H9 (cell line): ENCODE data around the gene TMEM167B. TPM values are rescaled to one million over a fixed set of nuclear protein-coding genes. Genes with fewer than 3 reads are reported as not detected.

Experiments
- DNase-seq: peaks from one replicate; pipeline ENCODE4 v3.0.0-alpha.2; 2017
- H2AFZ ChIP-seq: one replicate; pipeline ENCODE4 v1.6.1; 2013; ENCODE audit warnings: mild to moderate bottlenecking, low read length, control low read depth, moderate library complexity
- H2AK5ac ChIP-seq: 2 replicates; pipeline ENCODE4 v1.6.1; 2013; ENCODE audit warnings: low read length, control low read depth, mixed read lengths; ENCODE audit not compliant: insufficient read length
- H2BK120ac ChIP-seq: one replicate; pipeline ENCODE4 v1.6.1; 2013; ENCODE audit warnings: low read depth, mild to moderate bottlenecking, low read length, control low read depth, inconsistent platforms; ENCODE audit not compliant: poor library complexity, severe bottlenecking
- H2BK12ac ChIP-seq: 2 replicates; pipeline ENCODE4 v1.6.1; 2013; ENCODE audit warnings: low read length, control low read depth, mixed read lengths, low read depth; ENCODE audit not compliant: insufficient read length
- H2BK15ac ChIP-seq: 2 replicates; pipeline ENCODE4 v1.6.1; 2013; ENCODE audit warnings: low read depth, low read length, control low read depth
- H2BK20ac ChIP-seq: one replicate; pipeline ENCODE4 v1.6.1; 2013; ENCODE audit warnings: low read depth, mild to moderate bottlenecking, low read length, control low read depth, inconsistent platforms; ENCODE audit not compliant: poor library complexity, severe bottlenecking
- H2BK5ac ChIP-seq: 2 replicates; pipeline ENCODE4 v1.6.1; 2013; ENCODE audit warnings: low read length, control low read depth, mixed read lengths; ENCODE audit not compliant: insufficient read length
- H3K14ac ChIP-seq: 2 replicates; pipeline ENCODE4 v1.6.1; 2013; ENCODE audit warnings: low read length, control low read depth; ENCODE audit not compliant: insufficient read depth
- H3K18ac ChIP-seq: 2 replicates; pipeline ENCODE4 v1.6.1; 2013; ENCODE audit warnings: low read depth, mild to moderate bottlenecking, mixed read lengths, low read length, control low read depth; ENCODE audit not compliant: insufficient read length
- H3K23ac ChIP-seq: 2 replicates; pipeline ENCODE4 v1.6.1; 2013; ENCODE audit warnings: low read length, control low read depth, mixed read lengths, low read depth; ENCODE audit not compliant: insufficient read length
- H3K23me2 ChIP-seq: 2 replicates; pipeline ENCODE4 v1.6.1; 2013; ENCODE audit warnings: low read depth, mild to moderate bottlenecking, mixed read lengths, low read length, control low read depth; ENCODE audit not compliant: insufficient read length, poor library complexity, severe bottlenecking
- H3K27ac ChIP-seq: 2 replicates; pipeline ENCODE4 v1.5.1; 2013; ENCODE audit warnings: low read length, control low read depth, mixed read lengths, low read depth; ENCODE audit not compliant: insufficient read length
- H3K27me3 ChIP-seq: 2 replicates; pipeline ENCODE4 v1.6.1; 2013; ENCODE audit warnings: low read length, control low read depth, inconsistent platforms; ENCODE audit not compliant: insufficient read depth
- H3K4ac ChIP-seq: 2 replicates; pipeline ENCODE4 v1.6.1; 2013; ENCODE audit warnings: low read depth, mild to moderate bottlenecking, control low read depth, inconsistent platforms, low read length, moderate library complexity
- H3K4me1 ChIP-seq: 2 replicates; pipeline ENCODE4 v1.6.1; 2013; ENCODE audit warnings: low read length, control low read depth, inconsistent platforms; ENCODE audit not compliant: insufficient read depth
- H3K4me2 ChIP-seq: 2 replicates; pipeline ENCODE4 v1.6.1; 2013; ENCODE audit warnings: low read length, control low read depth, mixed read lengths; ENCODE audit not compliant: insufficient read length, insufficient read depth
- H3K56ac ChIP-seq: 2 replicates; pipeline ENCODE4 v1.6.1; 2013; ENCODE audit warnings: low read depth, mild to moderate bottlenecking, mixed read lengths, low read length, control low read depth; ENCODE audit not compliant: insufficient read length
- H3K79me1 ChIP-seq: 2 replicates; pipeline ENCODE4 v1.6.1; 2013; ENCODE audit warnings: low read depth, mild to moderate bottlenecking, moderate library complexity, low read length, control low read depth, inconsistent platforms; ENCODE audit not compliant: insufficient read depth, poor library complexity, severe bottlenecking
- H3K79me2 ChIP-seq: 2 replicates; pipeline ENCODE4 v1.6.1; 2013; ENCODE audit warnings: low read length, control low read depth, inconsistent platforms; ENCODE audit not compliant: insufficient read depth
- H3K9ac ChIP-seq: 2 replicates; pipeline ENCODE4 v1.6.1; 2013; ENCODE audit warnings: low read length, control low read depth, mixed read lengths; ENCODE audit not compliant: insufficient read length; ENCODE audit errors: extremely low read depth
- H3K9me3 ChIP-seq: one replicate; pipeline ENCODE4 v1.6.1; 2013; ENCODE audit warnings: low read depth, low read length, inconsistent platforms; ENCODE audit not compliant: control insufficient read depth
- H3T11ph ChIP-seq: one replicate; pipeline ENCODE4 v1.6.1; 2013; ENCODE audit warnings: mild to moderate bottlenecking, low read length, control low read depth, inconsistent platforms
- H4K20me1 ChIP-seq: one replicate; pipeline ENCODE4 v1.6.1; 2013; ENCODE audit not compliant: control insufficient read depth, insufficient read length, insufficient read depth
- H4K5ac ChIP-seq: 2 replicates; pipeline ENCODE4 v1.6.1; 2013; ENCODE audit warnings: low read depth, mild to moderate bottlenecking, mixed read lengths, low read length, control low read depth; ENCODE audit not compliant: insufficient read length
- H4K8ac ChIP-seq: replicated peaks from 2 replicates; pipeline ENCODE4 v1.6.1; 2013; ENCODE audit warnings: low read length, control low read depth, mixed read lengths, low read depth; ENCODE audit not compliant: insufficient read length
- H4K91ac ChIP-seq: 2 replicates; pipeline ENCODE4 v1.6.1; 2013; ENCODE audit warnings: low read depth, mild to moderate bottlenecking, moderate library complexity, mixed read lengths, low read length, control low read depth; ENCODE audit not compliant: insufficient read length
- H3K27ac Mint-ChIP-seq, 3 experiments: 2 replicates in 2 of 3; 3 replicates in 1 of 3; pipeline ENCODE4 v1.8.0; 2020 to 2021; ENCODE audit warnings: mixed read lengths in 3 of 3, mild to moderate bottlenecking in 1 of 3, moderate library complexity in 1 of 3
- H3K27me3 Mint-ChIP-seq: 2 replicates; pipeline ENCODE4 v1.8.0; 2021; ENCODE audit warnings: low read depth, mild to moderate bottlenecking, moderate library complexity, mixed read lengths
- H3K36me3 Mint-ChIP-seq, 3 experiments: 2 replicates in 2 of 3; 3 replicates in 1 of 3; pipeline ENCODE4 v1.8.0; 2020 to 2021; ENCODE audit warnings: low read depth in 3 of 3, mixed read lengths in 3 of 3; ENCODE audit not compliant: insufficient read depth in 1 of 3
- H3K4me1 Mint-ChIP-seq, 2 experiments: 2 replicates each; pipeline ENCODE4 v1.8.0; 2020; ENCODE audit warnings: mixed read lengths in 2 of 2
- H3K4me3 Mint-ChIP-seq, 2 experiments: 2 replicates in 1 of 2; 3 replicates in 1 of 2; pipeline ENCODE4 v1.8.0; 2020 to 2021; ENCODE audit warnings: mild to moderate bottlenecking in 2 of 2, mixed read lengths in 2 of 2, moderate library complexity in 1 of 2
- H3K9me3 Mint-ChIP-seq, 2 experiments: 2 replicates in 1 of 2; 3 replicates in 1 of 2; pipeline ENCODE4 v1.8.0; 2020; ENCODE audit warnings: mild to moderate bottlenecking in 2 of 2, mixed read lengths in 2 of 2, moderate library complexity in 1 of 2
- WGBS: extraction: QIAGEN DNeasy Blood & Tissue Kit; methylation state at CpG from one replicate; pipeline ENCODE4 v1.1.7; 2013; ENCODE audit warnings: missing lambda C conversion rate, low lambda C conversion rate, mixed read lengths; ENCODE audit not compliant: insufficient read length; ENCODE audit errors: extremely low coverage; 5-methylcytosine and 5-hydroxymethylcytosine counted together
- total RNA-seq: library from RNA; stranded (reverse); gene quantifications from 2 replicates; pipeline ENCODE4 v1.2.1, GENCODE V29; 2021
- TF ChIP-seq, protein P1 (sequence below): fragments of 200-600 bp; sonication (generic); conservative IDR thresholded peaks from 3 replicates; pipeline ENCODE4 v1.8.0; 2021; ENCODE audit warnings: antibody characterized with exemption, mild to moderate bottlenecking

The TMEM167B gene
- total RNA-seq, 1 experiment from 2014 or later: 13.9 TPM

GRCh38 chr1:109047339-109047738 is 43.2 kb upstream of the TMEM167B start:
- peaks cover 3% of the 10 kb centered on the region; the same call in 1 of the 2 replicates for H3K27me3 Mint-ChIP-seq
- WGBS: no CpG with 5 or more reads among the region's 6 CpGs
- H4K20me1 ChIP-seq: no peaks in the 10 kb centered on the region
- H4K5ac ChIP-seq: no peak overlapping the region
- no peaks in the 10 kb centered on the region for H3K79me1 ChIP-seq
- H3K27me3 ChIP-seq: no peaks in the 10 kb centered on the region
- H3K23ac ChIP-seq: no peak overlapping the region
- H2BK5ac ChIP-seq: no peak overlapping the region
- no peak overlapping the region for H2BK20ac ChIP-seq
- no peak overlapping the region for H3K4ac ChIP-seq
- no peak overlapping the region for H2AFZ ChIP-seq
- H3K9ac ChIP-seq: no peak overlapping the region
- H2AK5ac ChIP-seq: no peak overlapping the region
- H4K8ac ChIP-seq: no peak overlapping the region
- no peak overlapping the region for H3K18ac ChIP-seq
- no peak overlapping the region for H4K91ac ChIP-seq
- H3K4me1 Mint-ChIP-seq: peaks cover 2 to 3% of the 10 kb centered on the region in 2 experiments; a peak in 1 of 4 replicates
- no peaks in the 10 kb centered on the region for H3K23me2 ChIP-seq
- H3K56ac ChIP-seq: no peak overlapping the region
- H2BK15ac ChIP-seq: no peak overlapping the region
- no peak overlapping the region for H3K4me3 Mint-ChIP-seq
- H3K79me2 ChIP-seq: no peaks in the 10 kb centered on the region
- no peak overlapping the region for H3K27ac ChIP-seq
- H3K4me2 ChIP-seq: no peak overlapping the region
- no peaks in the 10 kb centered on the region for H3K4me1 ChIP-seq
- no peak overlapping the region for H3K27ac Mint-ChIP-seq
- TF ChIP-seq, protein P1, sequence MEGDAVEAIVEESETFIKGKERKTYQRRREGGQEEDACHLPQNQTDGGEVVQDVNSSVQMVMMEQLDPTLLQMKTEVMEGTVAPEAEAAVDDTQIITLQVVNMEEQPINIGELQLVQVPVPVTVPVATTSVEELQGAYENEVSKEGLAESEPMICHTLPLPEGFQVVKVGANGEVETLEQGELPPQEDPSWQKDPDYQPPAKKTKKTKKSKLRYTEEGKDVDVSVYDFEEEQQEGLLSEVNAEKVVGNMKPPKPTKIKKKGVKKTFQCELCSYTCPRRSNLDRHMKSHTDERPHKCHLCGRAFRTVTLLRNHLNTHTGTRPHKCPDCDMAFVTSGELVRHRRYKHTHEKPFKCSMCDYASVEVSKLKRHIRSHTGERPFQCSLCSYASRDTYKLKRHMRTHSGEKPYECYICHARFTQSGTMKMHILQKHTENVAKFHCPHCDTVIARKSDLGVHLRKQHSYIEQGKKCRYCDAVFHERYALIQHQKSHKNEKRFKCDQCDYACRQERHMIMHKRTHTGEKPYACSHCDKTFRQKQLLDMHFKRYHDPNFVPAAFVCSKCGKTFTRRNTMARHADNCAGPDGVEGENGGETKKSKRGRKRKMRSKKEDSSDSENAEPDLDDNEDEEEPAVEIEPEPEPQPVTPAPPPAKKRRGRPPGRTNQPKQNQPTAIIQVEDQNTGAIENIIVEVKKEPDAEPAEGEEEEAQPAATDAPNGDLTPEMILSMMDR: no peak
- no peak overlapping the region for H2BK12ac ChIP-seq
- no peak overlapping the region for H2BK120ac ChIP-seq
- H3K14ac ChIP-seq: no peak overlapping the region
- DNase-seq: no peak
- H3K9me3 Mint-ChIP-seq: peaks cover 0 to under 1% of the 10 kb centered on the region in 2 experiments; a peak in 1 of 5 replicates
- H3T11ph ChIP-seq: no peak overlapping the region
- no peaks in the 10 kb centered on the region for H3K36me3 Mint-ChIP-seq
- no peaks in the 10 kb centered on the region for H3K9me3 ChIP-seq
